Heart right ventricle (tissue), 16 donors: ENCODE data around the gene NCMAP. TPM values are rescaled to one million over a fixed set of nuclear protein-coding genes. Genes with fewer than 3 reads are reported as not detected.

Source experiments
- ATAC-seq, 8 donors: fragments of 200-7000 bp; cut with Tn5 transposase; one replicate each; pipeline ENCODE4 v1.9.1; 2020; ENCODE audit warnings: mild to moderate bottlenecking in 8 of 8, moderate library complexity in 8 of 8, moderate number of reproducible peaks in 1 of 8
- DNase-seq, 2 donors: peaks; one replicate each; pipeline ENCODE4 v3.0.0-alpha.2; 2020
- H3K27ac ChIP-seq, 10 donors: fragments of 200-600 bp; sonication (generic) in 2 of 10; one replicate each; pipeline versions ENCODE4 v1.5.0 to v1.8.0; 2020 to 2022; ENCODE audit warnings: mild to moderate bottlenecking in 3 of 10
- H3K27me3 ChIP-seq, 7 donors: fragments of 200-600 bp; one replicate each; pipeline ENCODE4 v1.8.0; 2021 to 2022; ENCODE audit warnings: mild to moderate bottlenecking in 2 of 7
- H3K36me3 ChIP-seq, 9 donors: fragments of 200-600 bp; sonication (generic) in 1 of 9; one replicate each; pipeline versions ENCODE4 v1.5.0 to v1.8.0; 2020 to 2022; ENCODE audit warnings: mild to moderate bottlenecking in 2 of 9
- H3K4me1 ChIP-seq, 9 donors: fragments of 200-600 bp; sonication (generic) in 1 of 9; one replicate each; pipeline versions ENCODE4 v1.5.0 to v1.8.0; 2020 to 2022; ENCODE audit warnings: mild to moderate bottlenecking in 4 of 9
- H3K4me3 ChIP-seq, 10 donors: fragments of 200-600 bp; sonication (generic) in 2 of 10; one replicate each; pipeline versions ENCODE4 v1.5.0 to v1.8.0; 2020 to 2022; ENCODE audit warnings: mild to moderate bottlenecking in 7 of 10, moderate library complexity in 2 of 10
- H3K9me3 ChIP-seq, 11 donors: fragments of 200-600 bp in 10 of 11; sonication (generic) in 2 of 11; one replicate each; pipeline versions ENCODE4 v1.5.0 to v1.8.0; 2013 to 2022; ENCODE audit warnings: mild to moderate bottlenecking in 2 of 11, control low read depth in 1 of 11, moderate library complexity in 1 of 11
- WGBS, 2 donors: extraction: QIAGEN DNeasy Blood & Tissue Kit; methylation state at CpG; one replicate each; pipeline ENCODE4 v1.1.7; 2013; ENCODE audit warnings: inconsistent platforms in 1 of 2; 5-methylcytosine and 5-hydroxymethylcytosine counted together
- intact Hi-C, 10 donors: fragments of 100-400 bp; cut with DNase I; formaldehyde crosslinking; loops; one replicate each; pipeline versions ENCODE4 v1.11.1 to v1.14.2; 2022
- polyA plus RNA-seq, 2 donors: library from polyadenylated mRNA; stranded (reverse); fragments of 200-250 nt; gene quantifications; one replicate each; pipeline ENCODE4 v1.2.3, GENCODE V29; 2013
- total RNA-seq, 10 donors: library from RNA; stranded (reverse); fragmentation: NEBNext Ultra II Directional in 3 of 10; extraction: Animal tissue kit (Norgen Biotek cat#: 25700) in 3 of 10; gene quantifications; one replicate each; pipeline versions ENCODE4 v1.2.1 to v1.2.4, GENCODE V29; 2021 to 2023
- TF ChIP-seq, protein P1 (sequence below), 9 donors: fragments of 200-600 bp; sonication (generic) in 2 of 9; IDR thresholded peaks; one replicate each; pipeline versions ENCODE4 v1.5.0 to v1.8.0; 2021 to 2022; ENCODE audit warnings: antibody characterized with exemption in 9 of 9, mild to moderate bottlenecking in 5 of 9, moderate library complexity in 1 of 9
- donor health status: Arrhythmogenic right ventricular cardiomyopathy.
- donor health status: ischemic (EF 13 %, LVEDD 7.1; RV severe dilation, severe dysfunction).
- donor health status: healthy with polysubstance abuse.
- donor health status: DM: no; HTN: yes; CAD: no.
- donor health status: DM: no; HTN: no; CAD: no.
- donor health status: ischemic (EF 25% LVEDD 6.9; RV normal size, moderate dysfunction).
- donor health status: ischemic (EF 25% LVEDD 5.7; RV mildly dilated, moderate dysfunction).
- donor health status: healthy.
- donor health status: DM: yes; HTN: yes; CAD: no.
- donor health status: Ischemic cardiomyopathy.
- donor health status: ischemic (EF 35%, LVEDD 5.7; RV mildly dilated, moderate dysfunction).
- donor health status: nonischemic (EF 11% LVEDD 7.7; RV severe dilation, severe dysfunction).
- donor health status: DM: yes; HTN: yes; CAD: no.
- donor health status: PGD.
- donor health status: ischemic (EF 29% LVEDD 5.4; RV normal size, mild dysfunction).
- donor health status: nonischemic (EF 23%, LVEDD 6.1; RV moderate dilation, normal function).

Gene NCMAP
- total and polyA plus RNA-seq, 12 donors = 0.01 to 0.36 (median 0.10) TPM; not detected in 2

- intact Hi-C loops = no loop called here
- peaks cover 0 to 4% (median 0%) of the 10 kb centered on the region in 9 donors for H3K4me1 ChIP-seq
- peak in 2 of 8 donors; percentile 29 to 42 for ATAC-seq
- H3K9me3 ChIP-seq = peaks cover 0 to 3% (median 0%) of the 10 kb centered on the region in 11 donors
- 41 to 42% methylated on average over 14 of the region's 14 CpGs for whole genome bisulfite sequencing, 2 donors
- DNase-seq = peak in 1 of 2 donors; percentile 18
- H3K36me3 ChIP-seq = no peaks in the 10 kb centered on the region
- no peaks in the 10 kb centered on the region for H3K27me3 ChIP-seq
- no peak overlapping the region for H3K4me3 ChIP-seq
- no peak overlapping the region for H3K27ac ChIP-seq
- TF ChIP-seq, protein P1, sequence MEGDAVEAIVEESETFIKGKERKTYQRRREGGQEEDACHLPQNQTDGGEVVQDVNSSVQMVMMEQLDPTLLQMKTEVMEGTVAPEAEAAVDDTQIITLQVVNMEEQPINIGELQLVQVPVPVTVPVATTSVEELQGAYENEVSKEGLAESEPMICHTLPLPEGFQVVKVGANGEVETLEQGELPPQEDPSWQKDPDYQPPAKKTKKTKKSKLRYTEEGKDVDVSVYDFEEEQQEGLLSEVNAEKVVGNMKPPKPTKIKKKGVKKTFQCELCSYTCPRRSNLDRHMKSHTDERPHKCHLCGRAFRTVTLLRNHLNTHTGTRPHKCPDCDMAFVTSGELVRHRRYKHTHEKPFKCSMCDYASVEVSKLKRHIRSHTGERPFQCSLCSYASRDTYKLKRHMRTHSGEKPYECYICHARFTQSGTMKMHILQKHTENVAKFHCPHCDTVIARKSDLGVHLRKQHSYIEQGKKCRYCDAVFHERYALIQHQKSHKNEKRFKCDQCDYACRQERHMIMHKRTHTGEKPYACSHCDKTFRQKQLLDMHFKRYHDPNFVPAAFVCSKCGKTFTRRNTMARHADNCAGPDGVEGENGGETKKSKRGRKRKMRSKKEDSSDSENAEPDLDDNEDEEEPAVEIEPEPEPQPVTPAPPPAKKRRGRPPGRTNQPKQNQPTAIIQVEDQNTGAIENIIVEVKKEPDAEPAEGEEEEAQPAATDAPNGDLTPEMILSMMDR (IDR thresholded peaks at IDR 0.05) = no peak
Observed at GRCh38 chr1:24575905-24576587, 20.2 kb downstream of the NCMAP start.

- H3K4me1 ChIP-seq = peaks cover 0 to 4% (median 0%) of the 10 kb centered on the region in 9 donors
- H3K27ac ChIP-seq = no peak overlapping the region
- 82 to 96% methylated on average over 7 of the region's 7 CpGs for WGBS, 2 donors
- no peaks in the 10 kb centered on the region for H3K36me3 ChIP-seq
- H3K27me3 ChIP-seq = no peaks in the 10 kb centered on the region
- ATAC-seq = no peak
- TF ChIP-seq, protein P1 (IDR thresholded peaks at IDR 0.05) = no peak
- intact Hi-C loops = no loop called here
- no peak for DNase-seq
- peaks cover 0 to 3% (median 0%) of the 10 kb centered on the region in 11 donors for H3K9me3 ChIP-seq
- H3K4me3 ChIP-seq = no peak overlapping the region
Observed at GRCh38 chr1:24578846-24579245, 23.0 kb downstream of the NCMAP start.

DNA sequence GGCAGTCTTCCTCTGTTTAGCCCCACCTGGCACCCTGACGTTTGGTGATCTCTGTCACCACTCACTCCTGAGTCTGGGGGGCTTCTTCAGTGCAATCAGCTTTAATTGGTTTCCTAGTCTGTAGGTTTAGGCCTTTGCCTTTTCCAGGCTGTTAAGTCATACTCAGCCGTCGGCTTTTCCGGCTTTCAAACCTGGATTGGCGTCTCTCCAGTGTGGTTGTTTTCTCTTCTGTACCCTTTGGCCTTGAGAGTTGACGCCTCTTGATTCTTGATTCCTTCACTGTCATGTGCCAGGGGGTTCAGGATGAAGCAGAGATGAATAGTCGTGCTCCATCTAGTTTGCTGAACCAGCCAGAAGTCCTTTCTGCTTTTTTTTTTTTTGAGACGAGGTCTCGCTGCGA lies 24.9 kb downstream of the NCMAP start:
- peaks cover 0 to 3% (median 0%) of the 10 kb centered on the region in 11 donors for H3K9me3 ChIP-seq
- 77 to 78% methylated on average over 10 of the region's 10 CpGs for WGBS, 2 donors
- intact Hi-C loops = no loop called here
- H3K27me3 ChIP-seq = peaks cover 0 to 4% (median 0%) of the 10 kb centered on the region in 7 donors
- ATAC-seq (no peak), DNase-seq (no peak)
- no peak overlapping the region for H3K27ac ChIP-seq
- TF ChIP-seq, protein P1 (IDR thresholded peaks at IDR 0.05) = no peak
- H3K4me1 ChIP-seq = peaks cover 0 to 13% (median 3%) of the 10 kb centered on the region in 9 donors
- H3K4me3 ChIP-seq = no peak overlapping the region
- no peaks in the 10 kb centered on the region for H3K36me3 ChIP-seq

DNA sequence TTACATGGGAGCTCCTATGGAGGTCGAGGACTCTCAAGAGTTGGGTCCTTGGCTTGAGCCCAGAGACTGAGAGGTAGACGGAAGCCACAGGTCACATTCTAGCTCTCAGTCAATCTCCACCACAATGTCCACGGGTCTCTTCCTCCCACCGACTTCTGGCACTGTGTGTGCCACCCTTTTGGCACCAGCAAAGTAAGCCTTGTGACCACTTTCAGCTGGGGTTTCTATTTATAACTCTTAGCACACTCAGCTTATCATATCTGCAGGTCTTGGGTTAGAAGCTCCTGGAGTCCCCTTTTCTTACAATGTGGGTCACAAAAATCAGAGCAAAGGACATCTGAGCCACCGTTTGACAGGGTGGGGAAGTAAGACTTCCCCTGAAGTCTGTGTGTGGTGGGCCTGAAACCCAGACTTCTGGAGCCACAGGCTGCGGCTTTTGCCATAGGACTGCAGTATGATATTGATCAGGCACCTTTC lies 28.3 kb downstream of the NCMAP start:
- Histone ChIP-seq H3K27me3 (peaks cover 0 to 10% (median 0%) of the 10 kb centered on the region in 7 donors), H3K4me1 (peaks cover 0 to 13% (median 0%) of the 10 kb centered on the region in 9 donors), H3K27ac (peak overlapping the region in 5 of 10 donors; percentile 7 to 53 (median 33)), H3K9me3 (peaks cover 0 to under 1% (median 0%) of the 10 kb centered on the region in 11 donors), H3K4me3 (peak overlapping the region in 1 of 10 donors; percentile 11), H3K36me3 (no peaks in the 10 kb centered on the region)
- ATAC-seq (peak; percentile 56 to 87 (median 80)), DNase-seq (peak in 1 of 2 donors; percentile 6)
- 32 to 42% methylated on average over 6 of the region's 6 CpGs for WGBS, 2 donors
- TF ChIP-seq, protein P1 (IDR thresholded peaks at IDR 0.05) = no peak
- intact Hi-C loops = no loop called here
